Upper lobe of left lung (tissue), 6 donors: Measurements from ENCODE around the gene FIBP. TPM values are rescaled to one million over a fixed set of nuclear protein-coding genes. Genes with fewer than 3 reads are reported as not detected.

Experiments used
- ATAC-seq, 2 donors: fragments of 200-7000 bp; cut with Tn5 transposase; one replicate each; pipeline ENCODE4 v1.9.1; 2022; ENCODE audit warnings: mild to moderate bottlenecking in 2 of 2, moderate library complexity in 2 of 2; ENCODE audit not compliant: low FRiP score in 2 of 2
- DNase-seq, 2 donors: peaks; one replicate each; pipeline ENCODE4 v3.0.0-alpha.2; 2019 to 2020
- H3K27ac ChIP-seq, 4 donors: fragments of 200-600 bp; sonication (generic); one replicate each; pipeline ENCODE4 v1.5.1; 2016 to 2019
- H3K27me3 ChIP-seq, 4 donors: fragments of 200-600 bp; sonication (generic); one replicate each; pipeline ENCODE4 v1.5.1; 2017 to 2019
- H3K36me3 ChIP-seq, 4 donors: fragments of 200-600 bp; sonication (generic); one replicate each; pipeline ENCODE4 v1.5.1; 2016 to 2019
- H3K4me1 ChIP-seq, 4 donors: fragments of 200-600 bp; sonication (generic); one replicate each; pipeline ENCODE4 v1.5.1; 2018 to 2019
- H3K4me3 ChIP-seq, 4 donors: fragments of 200-600 bp; sonication (generic); one replicate each; pipeline ENCODE4 v1.5.1; 2017 to 2019; ENCODE audit warnings: mild to moderate bottlenecking in 2 of 4, moderate library complexity in 1 of 4
- H3K9me3 ChIP-seq, 4 donors: fragments of 200-600 bp; sonication (generic); one replicate each; pipeline ENCODE4 v1.5.1; 2018 to 2019
- EP300 ChIP-seq, 4 donors: sonication (generic); formaldehyde crosslinking; IDR thresholded peaks; one replicate each; pipeline ENCODE4 v1.5.1; 2017; ENCODE audit warnings: antibody characterized with exemption in 4 of 4, control low read depth in 2 of 4
- POLR2A ChIP-seq, 4 donors: fragments of 450-650 bp; IDR thresholded peaks; one replicate each; pipeline ENCODE4 v1.5.1; 2016 to 2017; ENCODE audit warnings: antibody characterized with exemption in 4 of 4, mild to moderate bottlenecking in 2 of 4
- POLR2AphosphoS5 ChIP-seq, 2 donors: sonication (generic); formaldehyde crosslinking; IDR thresholded peaks; one replicate each; pipeline ENCODE4 v1.5.1; 2017; ENCODE audit warnings: antibody characterized with exemption in 2 of 2
- WGBS, 2 donors: methylation state at CpG; one replicate each; pipeline ENCODE4 v1.1.5; 2017 to 2018; 5-methylcytosine and 5-hydroxymethylcytosine counted together
- total RNA-seq, 6 donors: library from RNA; depleted of rRNA in 4 of 6; stranded (reverse); fragments of >200 nt in 4 of 6; gene quantifications; one replicate each; pipeline versions ENCODE4 v1.1.0 to v1.2.1, GENCODE V29; 2016 to 2021
- TF ChIP-seq, protein P1 (sequence below), 6 experiments: fragments of 450-650 bp in 4 of 6; fragments of 200-600 bp in 2 of 6; sonication (generic) in 2 of 6; IDR thresholded peaks; one replicate each; pipeline ENCODE4 v1.5.1; 2016 to 2019; ENCODE audit warnings: antibody characterized with exemption in 6 of 6
- donor health status: DM: no; HTN: no; CAD: no; lungs with moderate emphysema.
- donor health status: DM: no; HTN: yes; CAD: no; lungs with severe emphysema.

The FIBP gene
- total RNA-seq, 6 donors from 2014 or later = 46.8 to 77.7 (median 57.0) TPM

DNA sequence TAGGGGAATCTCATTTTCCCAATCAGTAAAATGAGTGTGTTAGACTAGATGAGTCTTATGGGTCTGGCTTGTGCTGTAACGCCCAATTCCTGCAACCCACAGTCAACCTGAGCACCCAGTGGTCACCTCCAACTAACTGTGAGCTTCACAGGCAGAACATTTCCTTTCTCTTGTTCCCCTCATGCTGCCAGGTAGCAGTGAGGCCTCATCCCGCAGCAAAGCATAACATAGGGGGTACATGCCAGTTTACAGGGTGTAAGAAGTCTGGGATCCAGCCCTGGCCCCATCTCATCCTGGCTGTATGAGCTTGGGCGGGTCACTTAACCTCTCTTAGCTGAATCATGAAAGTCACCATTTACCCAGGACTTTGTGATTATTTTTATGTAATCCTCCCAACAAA lies 19.4 kb downstream of the FIBP start:
- TF ChIP-seq EP300 (IDR thresholded peaks at IDR 0.05) = no peak
- TF ChIP-seq POLR2A (IDR thresholded peaks at IDR 0.05) = no peak
- TF ChIP-seq, protein P1, sequence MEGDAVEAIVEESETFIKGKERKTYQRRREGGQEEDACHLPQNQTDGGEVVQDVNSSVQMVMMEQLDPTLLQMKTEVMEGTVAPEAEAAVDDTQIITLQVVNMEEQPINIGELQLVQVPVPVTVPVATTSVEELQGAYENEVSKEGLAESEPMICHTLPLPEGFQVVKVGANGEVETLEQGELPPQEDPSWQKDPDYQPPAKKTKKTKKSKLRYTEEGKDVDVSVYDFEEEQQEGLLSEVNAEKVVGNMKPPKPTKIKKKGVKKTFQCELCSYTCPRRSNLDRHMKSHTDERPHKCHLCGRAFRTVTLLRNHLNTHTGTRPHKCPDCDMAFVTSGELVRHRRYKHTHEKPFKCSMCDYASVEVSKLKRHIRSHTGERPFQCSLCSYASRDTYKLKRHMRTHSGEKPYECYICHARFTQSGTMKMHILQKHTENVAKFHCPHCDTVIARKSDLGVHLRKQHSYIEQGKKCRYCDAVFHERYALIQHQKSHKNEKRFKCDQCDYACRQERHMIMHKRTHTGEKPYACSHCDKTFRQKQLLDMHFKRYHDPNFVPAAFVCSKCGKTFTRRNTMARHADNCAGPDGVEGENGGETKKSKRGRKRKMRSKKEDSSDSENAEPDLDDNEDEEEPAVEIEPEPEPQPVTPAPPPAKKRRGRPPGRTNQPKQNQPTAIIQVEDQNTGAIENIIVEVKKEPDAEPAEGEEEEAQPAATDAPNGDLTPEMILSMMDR (IDR thresholded peaks at IDR 0.05) = no peak
- TF ChIP-seq POLR2AphosphoS5 (IDR thresholded peaks at IDR 0.05) = no peak
- H3K27me3 ChIP-seq = no peaks in the 10 kb centered on the region
- no peak overlapping the region for H3K4me3 ChIP-seq
- peaks cover 16 to 68% (median 36%) of the 10 kb centered on the region in 4 donors for H3K36me3 ChIP-seq
- DNase-seq (no peak), ATAC-seq (no peak)
- H3K4me1 ChIP-seq = peaks cover 15 to 33% (median 26%) of the 10 kb centered on the region in 4 donors
- H3K9me3 ChIP-seq = no peaks in the 10 kb centered on the region
- H3K27ac ChIP-seq = no peak overlapping the region
- WGBS, 2 donors = 91 to 93% methylated on average over 3 of the region's 3 CpGs

DNA sequence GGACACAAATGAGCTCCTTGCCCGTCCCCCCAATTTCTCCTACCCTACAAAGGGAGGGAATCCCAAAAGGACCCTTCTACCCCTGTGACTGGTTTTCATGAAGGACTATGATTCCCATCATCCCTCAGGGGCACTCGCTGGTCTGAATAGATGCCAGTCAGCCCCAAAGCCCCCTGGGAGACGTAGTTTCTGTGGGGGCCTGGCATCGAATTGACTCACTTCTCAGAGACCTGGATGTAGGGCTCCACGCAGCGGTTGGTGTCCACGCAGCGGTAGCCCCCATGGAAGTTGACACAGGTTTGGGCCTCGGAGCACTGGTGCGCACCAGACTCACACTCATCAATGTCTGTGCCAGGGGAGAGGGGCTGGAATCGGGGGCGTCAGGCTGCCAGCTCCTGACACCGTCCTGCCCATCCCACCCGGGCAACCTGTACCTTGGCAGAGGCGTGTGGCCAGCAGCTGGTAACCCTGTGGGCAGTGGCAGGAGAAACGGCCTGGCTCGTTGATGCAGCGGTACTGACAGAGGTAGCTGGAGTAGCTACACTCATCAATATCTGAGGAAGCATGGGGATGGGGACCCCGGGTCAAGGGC lies 20.1 kb downstream of the FIBP start:
- Histone ChIP-seq H3K27ac (no peak overlapping the region), H3K9me3 (no peaks in the 10 kb centered on the region), H3K27me3 (no peaks in the 10 kb centered on the region), H3K4me3 (no peak overlapping the region), H3K4me1 (peaks cover 12 to 35% (median 22%) of the 10 kb centered on the region in 4 donors), H3K36me3 (peaks cover 16 to 76% (median 43%) of the 10 kb centered on the region in 4 donors)
- TF ChIP-seq POLR2A (IDR thresholded peaks at IDR 0.05) (no peak), EP300 (IDR thresholded peaks at IDR 0.05) (no peak), POLR2AphosphoS5 (IDR thresholded peaks at IDR 0.05) (no peak)
- TF ChIP-seq, protein P1 (IDR thresholded peaks at IDR 0.05) = no peak
- ATAC-seq (no peak), DNase-seq (peak in 1 of 2 donors; percentile 52)
- WGBS, 2 donors = 95 to 96% methylated on average over 16 to 19 of the region's 19 CpGs

DNA sequence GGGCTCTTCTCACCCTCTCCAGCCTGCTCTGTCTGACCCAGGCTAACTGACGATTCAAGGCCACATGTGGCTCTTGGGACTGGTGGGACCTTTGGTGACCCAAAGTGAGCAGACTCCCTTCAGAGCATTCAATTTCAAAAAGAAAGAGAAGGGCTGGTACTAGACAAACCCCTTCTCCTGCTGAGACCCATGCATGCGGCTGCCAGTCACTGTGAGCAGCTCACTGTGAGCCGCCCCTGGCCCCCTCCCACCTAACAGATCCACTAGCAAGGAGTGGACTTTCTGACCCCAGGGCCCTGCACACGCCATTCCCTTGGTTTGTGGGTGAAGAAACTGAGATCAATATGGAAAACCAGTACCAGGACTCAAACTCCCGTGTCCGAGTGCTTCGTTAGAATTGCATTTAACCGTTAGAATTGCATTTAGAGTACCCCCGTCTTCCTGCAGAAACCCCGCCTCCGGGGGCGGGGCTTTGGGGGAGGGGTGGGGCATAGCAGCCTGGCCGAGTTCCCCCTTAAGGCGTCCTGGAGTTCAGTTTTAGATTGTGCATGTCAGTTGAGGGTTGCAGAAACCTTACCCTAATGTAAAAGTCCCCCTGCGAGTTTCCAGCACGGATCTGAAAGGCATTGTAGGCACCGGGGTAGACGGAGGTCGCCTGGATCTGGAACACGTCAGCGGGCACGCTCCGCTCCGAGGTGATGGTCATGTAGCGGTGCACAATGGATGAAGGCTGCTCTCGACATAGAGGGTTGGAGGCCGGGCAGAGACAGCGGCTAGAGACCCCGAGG lies 20.8 kb downstream of the FIBP start:
- ATAC-seq (no peak), DNase-seq (peak in 1 of 2 donors; percentile 86)
- peaks cover 16 to 83% (median 49%) of the 10 kb centered on the region in 4 donors for H3K36me3 ChIP-seq
- H3K4me1 ChIP-seq = peaks cover 12 to 32% (median 19%) of the 10 kb centered on the region in 4 donors
- no peak overlapping the region for H3K27ac ChIP-seq
- no peak for TF ChIP-seq POLR2AphosphoS5 (IDR thresholded peaks at IDR 0.05)
- TF ChIP-seq EP300 (IDR thresholded peaks at IDR 0.05) = no peak
- TF ChIP-seq, protein P1 (IDR thresholded peaks at IDR 0.05) = no peak
- no peak for TF ChIP-seq POLR2A (IDR thresholded peaks at IDR 0.05)
- H3K4me3 ChIP-seq = no peak overlapping the region
- no peaks in the 10 kb centered on the region for H3K27me3 ChIP-seq
- 67 to 70% methylated on average over 29 of the region's 29 CpGs for WGBS, 2 donors
- H3K9me3 ChIP-seq = no peaks in the 10 kb centered on the region

DNA sequence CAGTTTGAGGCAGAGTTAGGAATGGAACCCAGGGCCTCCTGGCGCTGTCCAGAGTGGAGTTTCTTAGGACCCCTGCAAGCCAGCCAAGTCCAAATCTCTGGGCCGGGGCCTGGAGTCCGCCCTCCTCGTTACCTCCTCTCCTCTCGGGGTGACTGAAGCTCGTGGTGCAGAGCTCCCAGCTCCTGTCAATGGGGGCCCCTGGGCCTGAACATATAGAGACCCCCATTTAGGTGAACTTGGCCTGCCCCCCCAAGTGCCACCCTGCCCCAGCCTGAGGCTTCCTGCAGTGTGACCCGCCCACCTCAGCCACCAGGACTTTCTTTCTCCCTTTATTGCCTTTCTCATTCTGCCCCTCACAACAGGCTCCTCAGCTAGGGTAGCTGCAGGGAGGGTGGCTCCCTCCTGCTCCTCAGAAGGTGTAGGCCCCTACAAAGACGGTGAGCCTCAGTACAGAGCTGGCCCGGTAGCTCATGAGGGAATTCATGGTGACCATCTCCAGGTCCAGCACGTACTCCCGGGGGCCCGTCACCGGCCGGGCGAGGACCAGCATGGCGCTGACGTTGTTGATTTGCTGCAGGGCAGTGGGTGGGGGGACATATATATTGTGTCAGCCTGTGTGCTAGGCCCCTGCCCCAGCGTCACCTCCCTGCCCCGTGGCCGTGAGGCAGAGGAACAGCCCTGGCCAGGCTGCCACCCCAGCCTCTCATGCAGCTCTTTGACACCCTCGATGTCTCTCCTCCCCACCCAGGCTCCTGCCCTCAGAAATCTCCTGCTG lies 21.6 kb downstream of the FIBP start:
- TF ChIP-seq POLR2AphosphoS5 (IDR thresholded peaks at IDR 0.05) = no peak
- no peak for TF ChIP-seq POLR2A (IDR thresholded peaks at IDR 0.05)
- TF ChIP-seq EP300 (IDR thresholded peaks at IDR 0.05) = no peak
- TF ChIP-seq, protein P1 (IDR thresholded peaks at IDR 0.05) = no peak
- ATAC-seq (no peak), DNase-seq (peak in 1 of 2 donors; percentile 83)
- Histone ChIP-seq H3K4me1 (peaks cover 12 to 32% (median 22%) of the 10 kb centered on the region in 4 donors), H3K4me3 (no peak overlapping the region), H3K9me3 (no peaks in the 10 kb centered on the region), H3K27ac (no peak overlapping the region), H3K27me3 (no peaks in the 10 kb centered on the region), H3K36me3 (peaks cover 16 to 90% (median 55%) of the 10 kb centered on the region in 4 donors)
- 87% methylated on average over 18 to 20 of the region's 21 CpGs for WGBS, 2 donors
